DOHH2 (cell line): Measurements from ENCODE around the gene GPR149.

Experiments used
- H3F3A ChIP-seq: fragments of 200-600 bp; sonication (generic), shearing (Covaris generic); 2 replicates; pipeline ENCODE4 v1.6.0; 2016; ENCODE audit warnings: antibody characterized with exemption, mild to moderate bottlenecking; ENCODE audit not compliant: control insufficient read depth, insufficient read depth
- H3K27ac ChIP-seq: fragments of 200-600 bp; sonication (generic); 2 replicates; pipeline ENCODE4 v1.5.1; 2014; ENCODE audit warnings: low read depth, mild to moderate bottlenecking, low read length, moderate library complexity
- H3K27me3 ChIP-seq: fragments of 200-600 bp; sonication (generic); 2 replicates; pipeline ENCODE4 v1.6.1; 2014; ENCODE audit warnings: mild to moderate bottlenecking, low read length, mixed read lengths; ENCODE audit not compliant: control insufficient read depth
- H3K36me3 ChIP-seq: fragments of 200-600 bp; sonication (generic); 2 replicates; pipeline ENCODE4 v1.6.1; 2014; ENCODE audit warnings: mild to moderate bottlenecking, low read length, moderate library complexity, mixed read lengths; ENCODE audit not compliant: control insufficient read depth
- H3K4me1 ChIP-seq: fragments of 200-600 bp; sonication (generic); 2 replicates; pipeline ENCODE4 v1.6.1; 2014; ENCODE audit warnings: mild to moderate bottlenecking, low read length, mixed read lengths; ENCODE audit not compliant: control insufficient read depth
- H3K4me2 ChIP-seq: fragments of 200-600 bp; sonication (generic); 2 replicates; pipeline ENCODE4 v1.6.0; 2014; ENCODE audit warnings: mild to moderate bottlenecking, low read length, moderate library complexity
- H3K4me3 ChIP-seq: fragments of 200-600 bp; sonication (generic); 2 replicates; pipeline ENCODE4 v1.5.1; 2014; ENCODE audit warnings: mild to moderate bottlenecking, low read length, mixed read lengths
- H3K79me2 ChIP-seq: fragments of 200-600 bp; sonication (generic); 2 replicates; pipeline ENCODE4 v1.6.1; 2014; ENCODE audit warnings: mild to moderate bottlenecking, low read length, mixed read lengths; ENCODE audit not compliant: control insufficient read depth
- H3K9me2 ChIP-seq: fragments of 200-600 bp; sonication (generic); replicated peaks from 2 replicates; pipeline ENCODE4 v1.6.1; 2014; ENCODE audit warnings: mild to moderate bottlenecking, low read length, mixed read lengths; ENCODE audit not compliant: control insufficient read depth
- H3K9me3 ChIP-seq: fragments of 200-600 bp; sonication (generic); 2 replicates; pipeline ENCODE4 v1.6.1; 2014; ENCODE audit warnings: antibody characterized with exemption, low read length, mixed read lengths; ENCODE audit not compliant: control insufficient read depth, insufficient read depth
- H4K20me1 ChIP-seq: fragments of 200-600 bp; sonication (generic); 2 replicates; pipeline ENCODE4 v1.6.0; 2014; ENCODE audit warnings: low read depth, mild to moderate bottlenecking, antibody characterized with exemption, low read length, moderate library complexity; ENCODE audit not compliant: control insufficient read depth, insufficient read depth
- EZH2phosphoT487 ChIP-seq: fragments of 200-600 bp; sonication (generic); IDR thresholded peaks from 2 replicates; pipeline ENCODE4 v1.6.1; 2017; ENCODE audit warnings: borderline replicate concordance, mild to moderate bottlenecking, antibody characterized with exemption, low read length, moderate library complexity, mixed read lengths
- TF ChIP-seq, protein P1 (sequence below): fragments of 200-600 bp; sonication (generic); IDR thresholded peaks from one replicate; pipeline ENCODE4 v1.5.1; 2014; ENCODE audit warnings: antibody characterized with exemption, mild to moderate bottlenecking, low read depth, low read length; ENCODE audit not compliant: poor library complexity, severe bottlenecking

Gene GPR149

DNA sequence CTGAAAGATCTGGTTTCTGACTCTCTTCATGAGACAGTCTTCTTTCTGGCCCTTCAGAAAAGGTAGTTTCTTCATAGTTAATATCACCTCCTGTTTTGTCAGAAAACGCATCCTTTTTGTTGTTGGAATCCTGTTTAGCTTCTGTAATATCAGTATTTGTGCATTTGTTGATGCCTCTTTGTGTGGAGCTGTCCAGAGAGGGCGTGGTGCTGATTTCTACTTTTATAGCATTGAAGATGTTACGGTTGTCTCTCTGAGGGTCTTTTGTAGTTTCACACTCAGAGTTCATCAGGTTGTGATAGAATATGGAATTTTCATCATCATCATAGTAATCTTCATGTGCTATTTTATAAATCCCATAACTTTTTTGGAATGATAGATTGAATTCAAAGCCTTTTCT is 8.9 kb downstream of the GPR149 start:
- no peaks in the 10 kb centered on the region for H3K27me3 ChIP-seq

DNA sequence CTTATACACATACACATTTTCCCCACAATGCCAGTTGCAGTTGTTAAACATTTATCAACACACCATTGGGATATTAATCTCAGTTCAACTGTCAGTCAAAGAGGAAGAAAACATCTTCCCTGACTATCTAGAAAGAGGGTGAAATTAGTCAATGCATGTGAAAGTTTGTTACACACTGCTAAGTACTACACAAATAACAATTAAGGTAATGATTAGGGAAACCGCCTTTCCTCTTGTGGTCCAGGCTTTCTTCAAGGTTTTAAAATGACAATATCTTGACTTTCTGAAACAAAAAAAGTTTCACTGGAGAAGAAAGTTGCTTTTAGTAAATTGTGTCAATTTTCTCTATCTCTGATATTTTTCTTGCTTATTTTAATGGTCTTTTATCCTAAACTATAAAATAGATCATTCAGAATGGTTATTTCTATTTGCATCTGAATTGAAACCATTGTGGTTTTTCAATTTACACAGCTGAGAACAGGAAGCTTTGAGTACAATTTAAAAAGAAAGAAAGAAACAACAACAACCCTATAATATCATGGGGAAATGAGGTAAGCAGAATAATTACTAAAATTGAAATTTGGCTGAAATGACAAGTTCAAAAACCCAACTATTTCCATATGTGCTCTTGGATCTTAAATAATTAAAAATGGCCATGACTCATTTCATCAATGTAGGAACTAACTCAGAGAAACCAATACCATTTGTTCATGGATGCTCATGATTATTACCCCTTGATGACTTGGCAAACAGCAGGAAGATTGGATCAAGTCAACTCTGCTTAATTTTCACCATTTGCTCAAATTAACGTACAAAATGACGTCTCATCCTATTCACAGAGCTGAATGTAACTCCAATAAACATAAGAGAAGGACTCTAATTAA is 31.7 kb downstream of the GPR149 start:
- Histone ChIP-seq H3K27ac (no peak overlapping the region), H3K4me2 (no peak overlapping the region), H3F3A (no peaks in the 10 kb centered on the region), H3K9me2 (no peaks in the 10 kb centered on the region), H4K20me1 (no peaks in the 10 kb centered on the region), H3K9me3 (no peaks in the 10 kb centered on the region), H3K36me3 (no peaks in the 10 kb centered on the region), H3K4me3 (no peak overlapping the region), H3K27me3 (no peaks in the 10 kb centered on the region), H3K4me1 (no peaks in the 10 kb centered on the region), H3K79me2 (no peaks in the 10 kb centered on the region)
- no peak for TF ChIP-seq EZH2phosphoT487
- TF ChIP-seq, protein P1, sequence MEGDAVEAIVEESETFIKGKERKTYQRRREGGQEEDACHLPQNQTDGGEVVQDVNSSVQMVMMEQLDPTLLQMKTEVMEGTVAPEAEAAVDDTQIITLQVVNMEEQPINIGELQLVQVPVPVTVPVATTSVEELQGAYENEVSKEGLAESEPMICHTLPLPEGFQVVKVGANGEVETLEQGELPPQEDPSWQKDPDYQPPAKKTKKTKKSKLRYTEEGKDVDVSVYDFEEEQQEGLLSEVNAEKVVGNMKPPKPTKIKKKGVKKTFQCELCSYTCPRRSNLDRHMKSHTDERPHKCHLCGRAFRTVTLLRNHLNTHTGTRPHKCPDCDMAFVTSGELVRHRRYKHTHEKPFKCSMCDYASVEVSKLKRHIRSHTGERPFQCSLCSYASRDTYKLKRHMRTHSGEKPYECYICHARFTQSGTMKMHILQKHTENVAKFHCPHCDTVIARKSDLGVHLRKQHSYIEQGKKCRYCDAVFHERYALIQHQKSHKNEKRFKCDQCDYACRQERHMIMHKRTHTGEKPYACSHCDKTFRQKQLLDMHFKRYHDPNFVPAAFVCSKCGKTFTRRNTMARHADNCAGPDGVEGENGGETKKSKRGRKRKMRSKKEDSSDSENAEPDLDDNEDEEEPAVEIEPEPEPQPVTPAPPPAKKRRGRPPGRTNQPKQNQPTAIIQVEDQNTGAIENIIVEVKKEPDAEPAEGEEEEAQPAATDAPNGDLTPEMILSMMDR = no peak

More for the DNA sequence above, 8.9 kb downstream of the GPR149 start:
- H3K36me3 ChIP-seq = no peaks in the 10 kb centered on the region
- no peak overlapping the region for H3K4me2 ChIP-seq
- no peaks in the 10 kb centered on the region for H3K79me2 ChIP-seq
- no peaks in the 10 kb centered on the region for H3K9me2 ChIP-seq
- TF ChIP-seq EZH2phosphoT487 = no peak
- TF ChIP-seq, protein P1 = no peak
- H3K9me3 ChIP-seq = no peaks in the 10 kb centered on the region
- no peaks in the 10 kb centered on the region for H3K4me1 ChIP-seq
- H4K20me1 ChIP-seq = no peaks in the 10 kb centered on the region
- no peaks in the 10 kb centered on the region for H3F3A ChIP-seq
- no peak overlapping the region for H3K4me3 ChIP-seq
- H3K27ac ChIP-seq = no peak overlapping the region

DNA sequence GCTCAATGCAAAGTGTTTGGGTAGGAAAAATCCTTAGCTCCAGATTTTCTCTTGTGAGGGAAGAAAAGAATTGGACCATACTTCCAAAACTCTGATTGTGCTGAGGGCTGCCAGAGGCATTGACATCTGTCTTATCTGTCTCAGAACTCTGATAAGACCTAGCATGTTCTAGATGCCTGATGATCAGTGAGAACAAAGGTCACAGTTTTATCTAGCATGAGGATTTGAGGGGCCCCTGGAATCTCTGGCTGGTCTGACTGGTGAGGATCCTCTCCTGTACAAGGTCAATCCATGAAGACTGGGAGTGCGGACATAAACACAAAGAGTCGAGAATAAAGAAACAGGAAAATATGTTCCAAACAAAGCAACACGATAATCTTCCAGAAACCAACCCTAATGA is 40.1 kb downstream of the GPR149 start:
- H4K20me1 ChIP-seq = no peaks in the 10 kb centered on the region
- H3F3A ChIP-seq = no peaks in the 10 kb centered on the region
- no peaks in the 10 kb centered on the region for H3K9me2 ChIP-seq
- H3K4me1 ChIP-seq = no peaks in the 10 kb centered on the region
- no peaks in the 10 kb centered on the region for H3K79me2 ChIP-seq
- no peaks in the 10 kb centered on the region for H3K9me3 ChIP-seq
- H3K27ac ChIP-seq = no peak overlapping the region
- H3K4me2 ChIP-seq = no peak overlapping the region
- H3K4me3 ChIP-seq = no peak overlapping the region
- TF ChIP-seq, protein P1 = no peak
- TF ChIP-seq EZH2phosphoT487 = no peak
- no peaks in the 10 kb centered on the region for H3K27me3 ChIP-seq
- no peaks in the 10 kb centered on the region for H3K36me3 ChIP-seq
